Measurements from ENCODE around the gene PARD3B. TPM values are rescaled to one million over a fixed set of nuclear protein-coding genes. Genes with fewer than 3 reads are reported as not detected.

PARD3B gene
- total RNA-seq, 1 experiment from 2014 or later: 7.6 TPM

GRCh38 chr2:205119136-205119535 lies 573.9 kb downstream of the PARD3B start:
- no peak overlapping the region for H3K4me3 ChIP-seq (ENCODE audit: low read depth, low read length, poor library complexity, severe bottlenecking)
- no peaks in the 10 kb centered on the region for H3K4me1 ChIP-seq (ENCODE audit: insufficient read depth, low read length, poor library complexity, severe bottlenecking)
- H3K36me3 ChIP-seq (ENCODE audit: insufficient read depth, low read length, poor library complexity, severe bottlenecking): no peaks in the 10 kb centered on the region
- POLR2A ChIA-PET (ENCODE audit: low non-redundant PET): no interaction called here
- DNase-seq (ENCODE audit: low spot score): no peak
- TF ChIP-seq CTCF (conservative IDR thresholded peaks at IDR 0.05; ENCODE audit: low read depth, low read length) (no peak), EZH2 (IDR thresholded peaks at IDR 0.05; ENCODE audit: borderline replicate concordance, low read depth, low read length, poor library complexity, severe bottlenecking) (no peak)
- CTCF ChIA-PET: no interaction called here
- H3K27ac ChIP-seq (ENCODE audit: low read depth, low read length, poor library complexity, severe bottlenecking): no peak overlapping the region
- intact Hi-C loops (cut with micrococcal nuclease; ENCODE audit: unreplicated experiment): no loop called here
- no peaks in the 10 kb centered on the region for H3K27me3 ChIP-seq (replicated peaks; ENCODE audit: insufficient read depth, low read depth, low read length, poor library complexity)
- no peaks in the 10 kb centered on the region for H3K9me3 ChIP-seq (ENCODE audit: low read depth, low read length, poor library complexity, severe bottlenecking)
- BruUV-seq (replicated peaks): no TSS peak

GRCh38 chr2:205128726-205129125 lies 583.5 kb downstream of the PARD3B start:
- BruUV-seq (replicated peaks): no TSS peak

GRCh38 chr2:205129531-205129930 lies 584.3 kb downstream of the PARD3B start:
- Histone ChIP-seq H3K9me3 (ENCODE audit: low read depth, low read length, poor library complexity, severe bottlenecking) (no peaks in the 10 kb centered on the region), H3K27ac (ENCODE audit: low read depth, low read length, poor library complexity, severe bottlenecking) (no peak overlapping the region), H3K27me3 (replicated peaks; ENCODE audit: insufficient read depth, low read depth, low read length, poor library complexity) (no peaks in the 10 kb centered on the region), H3K4me1 (ENCODE audit: insufficient read depth, low read length, poor library complexity, severe bottlenecking) (no peaks in the 10 kb centered on the region), H3K36me3 (ENCODE audit: insufficient read depth, low read length, poor library complexity, severe bottlenecking) (no peaks in the 10 kb centered on the region), H3K4me3 (ENCODE audit: low read depth, low read length, poor library complexity, severe bottlenecking) (no peak overlapping the region)
- ChIA-PET CTCF (no interaction called here), POLR2A (ENCODE audit: low non-redundant PET) (no interaction called here)
- intact Hi-C loops (cut with micrococcal nuclease; ENCODE audit: unreplicated experiment): no loop called here
- no peak for DNase-seq (ENCODE audit: low spot score)
- BruUV-seq (replicated peaks): no TSS peak
- TF ChIP-seq CTCF (conservative IDR thresholded peaks at IDR 0.05; ENCODE audit: low read depth, low read length) (no peak), EZH2 (IDR thresholded peaks at IDR 0.05; ENCODE audit: borderline replicate concordance, low read depth, low read length, poor library complexity, severe bottlenecking) (no peak)

More at GRCh38 chr2:205128726-205129125, 583.5 kb downstream of the PARD3B start:
- Histone ChIP-seq H3K4me1 (ENCODE audit: insufficient read depth, low read length, poor library complexity, severe bottlenecking) (no peaks in the 10 kb centered on the region), H3K27me3 (replicated peaks; ENCODE audit: insufficient read depth, low read depth, low read length, poor library complexity) (no peaks in the 10 kb centered on the region), H3K4me3 (ENCODE audit: low read depth, low read length, poor library complexity, severe bottlenecking) (no peak overlapping the region), H3K36me3 (ENCODE audit: insufficient read depth, low read length, poor library complexity, severe bottlenecking) (no peaks in the 10 kb centered on the region), H3K9me3 (ENCODE audit: low read depth, low read length, poor library complexity, severe bottlenecking) (no peaks in the 10 kb centered on the region), H3K27ac (ENCODE audit: low read depth, low read length, poor library complexity, severe bottlenecking) (no peak overlapping the region)
- ChIA-PET CTCF (no interaction called here), POLR2A (ENCODE audit: low non-redundant PET) (no interaction called here)
- DNase-seq (ENCODE audit: low spot score): no peak
- TF ChIP-seq EZH2 (IDR thresholded peaks at IDR 0.05; ENCODE audit: borderline replicate concordance, low read depth, low read length, poor library complexity, severe bottlenecking) (no peak), CTCF (conservative IDR thresholded peaks at IDR 0.05; ENCODE audit: low read depth, low read length) (no peak)
- intact Hi-C loops (cut with micrococcal nuclease; ENCODE audit: unreplicated experiment): no loop called here

Data from A673 (cell line).